GM19438 (cell line): ENCODE results near the gene DPP4.
"Not testable (repeated sequence)": the region's sequence is repeated elsewhere in the genome, so short reads cannot be mapped to it uniquely, and the experiment has no call there.

Experiments
- ATAC-seq: cut with Tn5 transposase; IDR thresholded peaks from one replicate; pipeline ENCODE4 v1.9.1; 2021; ENCODE audit warnings: low read depth; ENCODE audit not compliant: unreplicated experiment

DPP4 gene

GRCh38 chr2:161971551-161971950 lies 102.5 kb downstream of the DPP4 start:
- ATAC-seq = no peak

GRCh38 chr2:161969159-161969558 lies 104.9 kb downstream of the DPP4 start:
- no peak for ATAC-seq

- no peak for ATAC-seq
These were observed 108.0 kb downstream of the DPP4 start for GRCh38 chr2:161965994-161966393.

- ATAC-seq = no peak
These were observed 109.9 kb downstream of the DPP4 start for GRCh38 chr2:161964160-161964559.

GRCh38 chr2:161962160-161962559 lies 111.9 kb downstream of the DPP4 start:
- no peak for ATAC-seq

GRCh38 chr2:161961061-161961460 lies 113.0 kb downstream of the DPP4 start:
- no peak for ATAC-seq

GRCh38 chr2:161956738-161957137 lies 117.3 kb downstream of the DPP4 start:
- ATAC-seq = no peak

- no peak for ATAC-seq
These were observed 118.8 kb downstream of the DPP4 start for GRCh38 chr2:161955211-161955610.

- ATAC-seq = no peak
These were observed 119.9 kb downstream of the DPP4 start for GRCh38 chr2:161954103-161954502.

GRCh38 chr2:161953367-161953766 lies 120.6 kb downstream of the DPP4 start:
- ATAC-seq = not testable (repeated sequence)

- ATAC-seq = no peak
These were observed 121.2 kb downstream of the DPP4 start for GRCh38 chr2:161952783-161953191.

GRCh38 chr2:161947836-161948235 lies 126.2 kb downstream of the DPP4 start:
- ATAC-seq = no peak

GRCh38 chr2:161947406-161947805 lies 126.6 kb downstream of the DPP4 start:
- ATAC-seq = no peak

- ATAC-seq = no peak
These were observed 127.4 kb downstream of the DPP4 start for GRCh38 chr2:161946489-161947107.

- no peak for ATAC-seq
These were observed 131.0 kb downstream of the DPP4 start for GRCh38 chr2:161943011-161943410.
